OCI-LY3 (cell line): ENCODE results near the gene SPATA31C1.

ENCODE experiments used
- EZH2phosphoT487 ChIP-seq: fragments of 200-600 bp; shearing (Covaris generic); IDR thresholded peaks from 2 replicates; pipeline ENCODE4 v1.6.1; 2018; ENCODE audit warnings: antibody characterized with exemption, mixed run types, low read depth
- TF ChIP-seq, protein P1 (sequence below): fragments of 200-600, 300-600 bp; sonication (generic); IDR thresholded peaks from 2 replicates; pipeline ENCODE4 v1.5.1; 2014; ENCODE audit warnings: antibody characterized with exemption, low read length, low read depth

DNA sequence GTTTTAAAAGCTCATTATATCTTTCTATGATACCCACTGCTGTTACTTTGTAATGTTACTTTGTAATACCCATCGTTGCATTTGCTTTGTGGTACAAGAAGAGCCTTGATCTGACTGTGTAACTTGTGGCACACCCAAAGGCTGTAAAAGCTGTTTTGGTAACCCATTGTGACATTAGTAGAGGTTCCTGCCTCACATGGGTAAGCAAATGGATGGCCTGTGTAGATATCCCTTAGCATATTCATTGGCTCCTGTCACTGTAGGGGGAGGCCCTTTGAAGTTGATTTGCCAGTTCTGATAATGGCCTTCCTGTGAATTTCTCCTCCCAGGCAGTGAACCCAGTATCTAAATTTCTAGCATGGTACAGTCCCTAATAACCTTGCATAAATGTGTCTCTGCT is 40.8 kb downstream of the SPATA31C1 start:
- TF ChIP-seq EZH2phosphoT487, result no peak
- TF ChIP-seq, protein P1, sequence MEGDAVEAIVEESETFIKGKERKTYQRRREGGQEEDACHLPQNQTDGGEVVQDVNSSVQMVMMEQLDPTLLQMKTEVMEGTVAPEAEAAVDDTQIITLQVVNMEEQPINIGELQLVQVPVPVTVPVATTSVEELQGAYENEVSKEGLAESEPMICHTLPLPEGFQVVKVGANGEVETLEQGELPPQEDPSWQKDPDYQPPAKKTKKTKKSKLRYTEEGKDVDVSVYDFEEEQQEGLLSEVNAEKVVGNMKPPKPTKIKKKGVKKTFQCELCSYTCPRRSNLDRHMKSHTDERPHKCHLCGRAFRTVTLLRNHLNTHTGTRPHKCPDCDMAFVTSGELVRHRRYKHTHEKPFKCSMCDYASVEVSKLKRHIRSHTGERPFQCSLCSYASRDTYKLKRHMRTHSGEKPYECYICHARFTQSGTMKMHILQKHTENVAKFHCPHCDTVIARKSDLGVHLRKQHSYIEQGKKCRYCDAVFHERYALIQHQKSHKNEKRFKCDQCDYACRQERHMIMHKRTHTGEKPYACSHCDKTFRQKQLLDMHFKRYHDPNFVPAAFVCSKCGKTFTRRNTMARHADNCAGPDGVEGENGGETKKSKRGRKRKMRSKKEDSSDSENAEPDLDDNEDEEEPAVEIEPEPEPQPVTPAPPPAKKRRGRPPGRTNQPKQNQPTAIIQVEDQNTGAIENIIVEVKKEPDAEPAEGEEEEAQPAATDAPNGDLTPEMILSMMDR, result no peak
